IMR-90 (cell line): Measurements from ENCODE around the gene PAK5. TPM values are rescaled to one million over a fixed set of nuclear protein-coding genes. Genes with fewer than 3 reads are reported as not detected.

Experiments
- ATAC-seq: fragments of 200-7000 bp; cut with Tn5 transposase; 2 replicates; pipeline ENCODE4 v1.9.1; 2020; ENCODE audit warnings: low read depth, mild to moderate bottlenecking, moderate library complexity
- BruUV-seq: library from RNA; stranded (reverse); fragments of 400-500 nt; replicated peaks from 2 replicates; lab custom pipeline; 2021; lab: Mats Ljungman, UMichigan
- CTCF ChIA-PET: fragments of 300-600 bp; formaldehyde crosslinking; extraction: SDS; loops from one replicate; lab custom pipeline; 2021; ENCODE audit warnings: antibody characterized with exemption; lab: Yijun Ruan, JAX
- POLR2A ChIA-PET: fragments of 300-600 bp; sonication (Branson Sonifier 250); formaldehyde crosslinking; loops from one replicate; lab custom pipeline; 2022; ENCODE audit warnings: antibody characterized with exemption; ENCODE audit not compliant: unreplicated experiment; lab: Charles Lee
- DNase-seq: peaks from one replicate; pipeline ENCODE4 v3.0.0; 2013
- H2AFZ ChIP-seq: replicated peaks from 2 replicates; pipeline ENCODE3; 2013; ENCODE audit warnings: low read length, mild to moderate bottlenecking; ENCODE audit not compliant: poor library complexity
- H2AK5ac ChIP-seq: 2 replicates; pipeline ENCODE4 v1.6.1; 2013; ENCODE audit warnings: low read depth, low read length, inconsistent platforms
- H2AK9ac ChIP-seq: replicated peaks from 2 replicates; pipeline ENCODE3; 2013; ENCODE audit warnings: mild to moderate bottlenecking, low read depth, low read length, moderate library complexity; ENCODE audit not compliant: poor library complexity
- H2BK120ac ChIP-seq: 2 replicates; pipeline ENCODE4 v1.6.1; 2013; ENCODE audit warnings: low read depth, low read length, inconsistent platforms
- H2BK15ac ChIP-seq: 3 replicates; pipeline ENCODE4 v1.6.1; 2013; ENCODE audit warnings: low read depth, low read length, inconsistent platforms
- H2BK20ac ChIP-seq: 2 replicates; pipeline ENCODE4 v1.6.1; 2013; ENCODE audit warnings: low read depth, mild to moderate bottlenecking, inconsistent platforms, low read length, moderate library complexity
- H2BK5ac ChIP-seq: 2 replicates; pipeline ENCODE4 v1.6.1; 2013; ENCODE audit warnings: mild to moderate bottlenecking, low read depth, low read length, inconsistent platforms; ENCODE audit not compliant: poor library complexity, severe bottlenecking
- H3K14ac ChIP-seq: replicated peaks from 2 replicates; pipeline ENCODE4 v1.6.1; 2013; ENCODE audit warnings: low read depth, low read length, inconsistent platforms
- H3K18ac ChIP-seq: 2 replicates; pipeline ENCODE4 v1.6.1; 2013; ENCODE audit warnings: low read depth, low read length, control low read depth
- H3K23ac ChIP-seq: 2 replicates; pipeline ENCODE4 v1.6.1; 2013; ENCODE audit warnings: low read depth, low read length, inconsistent platforms
- H3K27ac ChIP-seq: 2 replicates; pipeline ENCODE4 v1.5.1; 2013; ENCODE audit warnings: mild to moderate bottlenecking, control low read depth, low read length; ENCODE audit not compliant: insufficient read depth
- H3K27me3 ChIP-seq: 2 replicates; pipeline ENCODE4 v1.6.1; 2013; ENCODE audit warnings: low read length; ENCODE audit not compliant: control insufficient read depth, insufficient read depth
- H3K36me3 ChIP-seq: 2 replicates; pipeline ENCODE4 v1.6.1; 2013; ENCODE audit warnings: low read length, mixed read lengths; ENCODE audit not compliant: control insufficient read depth, insufficient read depth
- H3K4ac ChIP-seq: 2 replicates; pipeline ENCODE4 v1.6.1; 2013; ENCODE audit warnings: low read depth, low read length, inconsistent platforms
- H3K4me1 ChIP-seq: 2 replicates; pipeline ENCODE4 v1.6.1; 2013; ENCODE audit warnings: low read length, mixed read lengths; ENCODE audit not compliant: control insufficient read depth, insufficient read depth
- H3K4me2 ChIP-seq: 2 replicates; pipeline ENCODE4 v1.6.1; 2013; ENCODE audit warnings: low read depth, mild to moderate bottlenecking, control low read depth, low read length, moderate library complexity
- H3K4me3 ChIP-seq: 2 replicates; pipeline ENCODE4 v1.5.1; 2013; ENCODE audit warnings: low read depth, mild to moderate bottlenecking, control low read depth, low read length, moderate library complexity; ENCODE audit not compliant: insufficient read depth
- H3K56ac ChIP-seq: 2 replicates; pipeline ENCODE4 v1.6.1; 2013; ENCODE audit warnings: low read length, inconsistent platforms; ENCODE audit not compliant: insufficient read depth; ENCODE audit errors: extremely low read depth
- H3K79me1 ChIP-seq, 2 experiments: 2 replicates each; pipeline ENCODE4 v1.6.1; 2013; ENCODE audit warnings: low read length in 2 of 2, inconsistent platforms in 1 of 2, low read depth in 1 of 2
- H3K9ac ChIP-seq: 2 replicates; pipeline ENCODE4 v1.6.1; 2013; ENCODE audit warnings: low read depth, low read length, control low read depth
- H3K9me1 ChIP-seq: 2 replicates; pipeline ENCODE4 v1.6.1; 2013; ENCODE audit warnings: low read length, inconsistent platforms; ENCODE audit not compliant: insufficient read depth
- H3K9me3 ChIP-seq: 2 replicates; pipeline ENCODE4 v1.6.1; 2013; ENCODE audit warnings: low read length; ENCODE audit not compliant: control insufficient read depth, insufficient read depth
- H4K20me1 ChIP-seq: 2 replicates; pipeline ENCODE4 v1.6.1; 2013; ENCODE audit warnings: low read length, inconsistent platforms; ENCODE audit not compliant: insufficient read depth
- H4K5ac ChIP-seq: 2 replicates; pipeline ENCODE4 v1.6.1; 2013; ENCODE audit warnings: mild to moderate bottlenecking, low read depth, low read length, control low read depth
- H4K8ac ChIP-seq, 2 experiments: 2 replicates each; pipeline ENCODE4 v1.6.1; 2013; ENCODE audit warnings: low read depth in 2 of 2, low read length in 2 of 2, control low read depth in 1 of 2, inconsistent platforms in 1 of 2
- H4K91ac ChIP-seq: 2 replicates; pipeline ENCODE4 v1.6.1; 2013; ENCODE audit warnings: low read depth, low read length, inconsistent platforms; ENCODE audit not compliant: insufficient read depth
- MAFK ChIP-seq: IDR thresholded peaks from 2 replicates; pipeline ENCODE4 v1.6.1; 2012; ENCODE audit warnings: low read depth, low read length, improper control_type of control experiment
- NFE2L2 ChIP-seq: fragments of 150-350 bp; IDR thresholded peaks from 2 replicates; pipeline ENCODE4 v1.6.1; 2016; ENCODE audit warnings: low read depth, mild to moderate bottlenecking, low read length
- WGBS, 2 experiments: methylation state at CpG; one replicate each; pipeline versions ENCODE4 v1.1.5 to v1.1.7; 2013; ENCODE audit warnings: missing lambda C conversion rate in 2 of 2; ENCODE audit not compliant: insufficient read length in 1 of 2; ENCODE audit errors: extremely low coverage in 2 of 2; 5-methylcytosine and 5-hydroxymethylcytosine counted together
- dilution Hi-C: fragments of 300-500 bp; cut with HindIII; formaldehyde crosslinking; loops from one replicate; pipeline ENCODE4 v1.14.3; 2018; ENCODE audit warnings: low sequenced_read_pairs; ENCODE audit not compliant: unreplicated experiment
- in situ Hi-C: fragments of 300-500 bp; cut with MboI; formaldehyde crosslinking; loops from 3 replicates; pipeline ENCODE4 v1.14.3; 2019; ENCODE audit warnings: low sequenced_read_pairs, inconsistent platforms, mixed read lengths
- intact Hi-C: fragments of 100-400 bp; cut with micrococcal nuclease; formaldehyde crosslinking; loops from 2 replicates; pipeline ENCODE4 v1.10.0; 2022
- polyA plus RNA-seq, 3 experiments: library from polyadenylated mRNA; depleted of rRNA; stranded (reverse); fragments of >200 nt; gene quantifications; 2 replicates each; pipeline ENCODE4 v1.2.3, GENCODE V29; 2012; ENCODE audit warnings: low replicate concordance in 1 of 3
- total RNA-seq: library from RNA; depleted of rRNA; stranded (reverse); fragments of >200 nt; gene quantifications from 2 replicates; pipeline ENCODE4 v1.2.3, GENCODE V29; 2012

PAK5 gene
- total and polyA plus RNA-seq, 2 of the 4 experiments (the other 2 are of a cell fraction), result not detected

DNA sequence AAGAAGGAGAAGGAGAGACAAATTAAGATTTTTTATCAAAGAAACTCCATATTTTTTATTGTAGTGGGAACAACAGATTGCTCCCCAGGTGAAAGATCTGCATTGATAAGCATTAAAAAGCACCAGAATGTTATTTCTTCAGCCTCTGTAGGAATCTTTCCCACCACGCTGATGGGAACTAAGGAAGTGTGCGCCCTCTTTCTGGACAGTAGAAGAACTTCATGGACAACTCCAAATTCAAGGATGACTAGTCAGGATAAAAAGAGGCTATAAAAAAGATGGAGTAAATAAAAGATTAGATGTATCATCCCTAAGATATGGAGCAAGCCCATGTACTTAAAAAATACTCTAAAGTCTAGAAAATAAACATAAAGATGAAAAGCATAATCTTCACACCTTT, 45.8 kb upstream of the PAK5 start:
- Histone ChIP-seq H3K9ac (no peak overlapping the region), H2BK120ac (no peak overlapping the region), H4K20me1 (no peaks in the 10 kb centered on the region), H2BK5ac (no peak overlapping the region), H2AFZ (no peak overlapping the region), H4K8ac (no peak overlapping the region), H3K56ac (no peak overlapping the region), H3K14ac (no peak overlapping the region), H2AK9ac (no peak overlapping the region), H2BK15ac (no peak overlapping the region), H3K9me1 (no peaks in the 10 kb centered on the region), H3K4me1 (no peaks in the 10 kb centered on the region), H3K27ac (no peak overlapping the region), H3K4ac (no peak overlapping the region), H3K36me3 (no peaks in the 10 kb centered on the region), H2AK5ac (no peak overlapping the region), H3K9me3 (no peaks in the 10 kb centered on the region), H3K27me3 (no peaks in the 10 kb centered on the region; the same call in 1 of the 2 replicates), H3K18ac (no peak overlapping the region), H4K5ac (no peak overlapping the region), H3K23ac (no peak overlapping the region), H3K4me3 (no peak overlapping the region), H2BK20ac (no peak overlapping the region), H3K79me1 (no peaks in the 10 kb centered on the region), H3K4me2 (no peak overlapping the region), H4K91ac (no peak overlapping the region)
- WGBS, 2 experiments, result no CpG with 5 or more reads among the region's 2 CpGs
- BruUV-seq, result no TSS peak
- intact Hi-C loops, result no loop called here
- TF ChIP-seq MAFK, result no peak
- no peak for TF ChIP-seq NFE2L2
- CTCF ChIA-PET, result interaction anchor here (0.6 to 1.0 kb wide), 2 partner anchors 17 to 18 kb away, joined by 3 to 5 read pairs; no protein-coding TSS in a partner anchor
- dilution Hi-C loops, result no loop called here
- POLR2A ChIA-PET, result no interaction called here
- peak; percentile 1 for DNase-seq
- in situ Hi-C loops, result no loop called here
- ATAC-seq, result peak; percentile 40; the same call in 1 of the 2 replicates
